Trophoblast cell (in vitro differentiated cells and primary cell): ENCODE data around the gene PIP.
"Not testable (repeated sequence)": the region's sequence is repeated elsewhere in the genome, so short reads cannot be mapped to it uniquely, and the experiment has no call there.

Experiments
- DNase-seq, 2 donors: peaks; one replicate each; pipeline ENCODE4 v3.0.0-alpha.2; 2016
- H2AFZ ChIP-seq: 2 replicates; pipeline ENCODE4 v1.6.1; 2013; ENCODE audit warnings: low read length, moderate library complexity, mild to moderate bottlenecking; ENCODE audit not compliant: insufficient read depth, poor library complexity
- H2AK5ac ChIP-seq: 2 replicates; pipeline ENCODE4 v1.6.1; 2013; ENCODE audit warnings: mild to moderate bottlenecking, low read length
- H2BK120ac ChIP-seq: 2 replicates; pipeline ENCODE4 v1.6.1; 2013; ENCODE audit warnings: low read length, mild to moderate bottlenecking, moderate library complexity; ENCODE audit not compliant: insufficient read depth, poor library complexity
- H2BK12ac ChIP-seq: 2 replicates; pipeline ENCODE4 v1.6.1; 2013; ENCODE audit warnings: mild to moderate bottlenecking, low read length, moderate library complexity
- H2BK5ac ChIP-seq: 2 replicates; pipeline ENCODE4 v1.6.1; 2013; ENCODE audit warnings: low read length, low read depth, moderate library complexity, mild to moderate bottlenecking; ENCODE audit not compliant: poor library complexity
- H3K14ac ChIP-seq: 2 replicates; pipeline ENCODE4 v1.6.1; 2013; ENCODE audit warnings: mild to moderate bottlenecking, low read length
- H3K18ac ChIP-seq: 2 replicates; pipeline ENCODE4 v1.6.1; 2013; ENCODE audit warnings: mild to moderate bottlenecking, low read length
- H3K23ac ChIP-seq: 2 replicates; pipeline ENCODE4 v1.6.1; 2013; ENCODE audit warnings: low read length
- H3K27ac ChIP-seq: 2 replicates; pipeline ENCODE4 v1.5.1; 2013; ENCODE audit warnings: low read depth, mild to moderate bottlenecking, inconsistent platforms, low read length, moderate library complexity
- H3K27me3 ChIP-seq: 2 replicates; pipeline ENCODE4 v1.6.1; 2013; ENCODE audit warnings: inconsistent platforms, mild to moderate bottlenecking, low read length, moderate library complexity; ENCODE audit not compliant: insufficient read depth
- H3K36me3 ChIP-seq, 2 experiments: 1 replicate in 1 of 2; 2 replicates in 1 of 2; pipeline ENCODE4 v1.6.1; 2013; ENCODE audit warnings: low read length in 2 of 2, mild to moderate bottlenecking in 2 of 2, moderate library complexity in 1 of 2; ENCODE audit not compliant: insufficient read depth in 2 of 2, control insufficient read depth in 1 of 2
- H3K4ac ChIP-seq: 2 replicates; pipeline ENCODE4 v1.6.1; 2013; ENCODE audit warnings: low read depth, mild to moderate bottlenecking, low read length, moderate library complexity
- H3K4me1 ChIP-seq, 2 experiments: 1 replicate in 1 of 2; 2 replicates in 1 of 2; pipeline ENCODE4 v1.6.1; 2013; ENCODE audit warnings: low read length in 2 of 2, mild to moderate bottlenecking in 2 of 2, moderate library complexity in 1 of 2; ENCODE audit not compliant: insufficient read depth in 2 of 2, control insufficient read depth in 1 of 2
- H3K4me2 ChIP-seq: 2 replicates; pipeline ENCODE4 v1.6.1; 2013; ENCODE audit warnings: inconsistent platforms, mild to moderate bottlenecking, low read length, moderate library complexity
- H3K4me3 ChIP-seq: 2 replicates; pipeline ENCODE4 v1.5.1; 2013; ENCODE audit warnings: mild to moderate bottlenecking, low read depth, low read length, inconsistent platforms
- H3K79me1 ChIP-seq: one replicate; pipeline ENCODE4 v1.6.1; 2013; ENCODE audit warnings: low read length
- H3K79me2 ChIP-seq: 2 replicates; pipeline ENCODE4 v1.6.1; 2013; ENCODE audit warnings: low read length, mild to moderate bottlenecking; ENCODE audit not compliant: control insufficient read depth, insufficient read depth, poor library complexity
- H3K9ac ChIP-seq: 2 replicates; pipeline ENCODE4 v1.6.1; 2013; ENCODE audit warnings: mild to moderate bottlenecking, low read length
- H3K9me3 ChIP-seq: 2 replicates; pipeline ENCODE4 v1.6.1; 2013; ENCODE audit warnings: low read depth, mild to moderate bottlenecking, control low read depth, inconsistent platforms, low read length; ENCODE audit not compliant: insufficient read depth
- H4K12ac ChIP-seq: 2 replicates; pipeline ENCODE4 v1.6.1; 2013; ENCODE audit warnings: low read depth, mild to moderate bottlenecking, low read length, moderate library complexity
- H4K8ac ChIP-seq: 2 replicates; pipeline ENCODE4 v1.6.1; 2013; ENCODE audit warnings: low read depth, mild to moderate bottlenecking, low read length, moderate library complexity
- H4K91ac ChIP-seq: one replicate; pipeline ENCODE4 v1.6.1; 2013; ENCODE audit warnings: low read depth, mild to moderate bottlenecking, low read length, moderate library complexity
- WGBS: extraction: QIAGEN DNeasy Blood & Tissue Kit; methylation state at CpG from one replicate; pipeline ENCODE4 v1.1.7; 2013; ENCODE audit warnings: missing lambda C conversion rate; ENCODE audit not compliant: insufficient read length, insufficient coverage; ENCODE audit errors: extremely low coverage; 5-methylcytosine and 5-hydroxymethylcytosine counted together

Gene PIP

GRCh38 chr7:143177374-143178119, 45.7 kb downstream of the PIP start:
- Histone ChIP-seq H3K27me3 (no peaks in the 10 kb centered on the region), H3K23ac (no peak overlapping the region), H4K12ac (no peak overlapping the region), H3K36me3 (no peaks in the 10 kb centered on the region), H4K8ac (no peak overlapping the region), H3K4me3 (no peak overlapping the region), H2BK5ac (no peak overlapping the region), H3K9me3 (no peaks in the 10 kb centered on the region), H2AFZ (no peak overlapping the region), H4K91ac (no peak overlapping the region), H3K4ac (no peak overlapping the region), H3K79me2 (no peaks in the 10 kb centered on the region), H3K27ac (no peak overlapping the region), H2BK12ac (no peak overlapping the region), H3K18ac (no peak overlapping the region), H3K14ac (no peak overlapping the region), H2BK120ac (no peak overlapping the region), H3K4me2 (no peak overlapping the region), H2AK5ac (no peak overlapping the region), H3K4me1 (no peaks in the 10 kb centered on the region), H3K9ac (no peak overlapping the region), H3K79me1 (no peaks in the 10 kb centered on the region)
- no peak for DNase-seq
- WGBS: no CpG with 5 or more reads among the region's 2 CpGs

GRCh38 chr7:143180771-143181170, 48.9 kb downstream of the PIP start:
- not testable (repeated sequence) for H2BK12ac ChIP-seq, H3K9me3 ChIP-seq, H4K8ac ChIP-seq, H2AFZ ChIP-seq, H3K4me3 ChIP-seq, H2BK120ac ChIP-seq, H3K14ac ChIP-seq, H2AK5ac ChIP-seq, H3K36me3 ChIP-seq, H3K4ac ChIP-seq, H4K91ac ChIP-seq, H3K23ac ChIP-seq, H3K9ac ChIP-seq, H2BK5ac ChIP-seq, H3K79me2 ChIP-seq, H3K4me2 ChIP-seq, DNase-seq, H4K12ac ChIP-seq, H3K18ac ChIP-seq, H3K79me1 ChIP-seq, H3K27ac ChIP-seq, H3K4me1 ChIP-seq, H3K27me3 ChIP-seq
- WGBS: no CpG with 5 or more reads among the region's 4 CpGs

DNA sequence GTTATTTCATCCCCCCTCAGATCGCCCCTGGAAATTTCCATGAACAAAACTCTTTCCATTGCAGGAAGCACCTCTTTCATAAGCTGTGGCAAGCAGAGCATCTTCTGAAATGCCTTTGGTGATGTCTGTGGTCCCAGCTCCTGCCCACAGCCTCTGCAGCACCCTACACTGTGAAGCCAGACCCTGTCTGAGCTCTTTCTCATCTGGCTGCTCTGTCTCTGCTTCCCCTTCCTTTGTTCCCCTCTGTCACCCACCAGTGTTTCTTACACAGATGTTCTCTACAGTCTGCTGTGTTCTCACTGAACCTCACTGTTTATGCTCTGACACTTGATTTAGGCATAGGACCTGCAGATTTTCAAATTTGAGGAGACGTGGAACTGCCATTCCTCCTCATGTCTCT, 49.5 kb downstream of the PIP start:
- H2AFZ ChIP-seq: no peak overlapping the region
- no peak overlapping the region for H3K27ac ChIP-seq
- no peak overlapping the region for H2BK120ac ChIP-seq
- no peaks in the 10 kb centered on the region for H3K79me1 ChIP-seq
- no peaks in the 10 kb centered on the region for H3K27me3 ChIP-seq
- no peaks in the 10 kb centered on the region for H3K36me3 ChIP-seq
- H3K79me2 ChIP-seq: no peaks in the 10 kb centered on the region
- DNase-seq: no peak
- no peak overlapping the region for H4K91ac ChIP-seq
- no peak overlapping the region for H3K4me3 ChIP-seq
- no peak overlapping the region for H2BK12ac ChIP-seq
- no peak overlapping the region for H3K23ac ChIP-seq
- no peak overlapping the region for H4K12ac ChIP-seq
- WGBS: no CpG with 5 or more reads among the region's 2 CpGs
- no peak overlapping the region for H2AK5ac ChIP-seq
- no peak overlapping the region for H2BK5ac ChIP-seq
- H3K9ac ChIP-seq: no peak overlapping the region
- H4K8ac ChIP-seq: no peak overlapping the region
- H3K4me2 ChIP-seq: no peak overlapping the region
- no peak overlapping the region for H3K14ac ChIP-seq
- H3K9me3 ChIP-seq: no peaks in the 10 kb centered on the region
- H3K4me1 ChIP-seq: no peaks in the 10 kb centered on the region
- H3K18ac ChIP-seq: no peak overlapping the region
- no peak overlapping the region for H3K4ac ChIP-seq

GRCh38 chr7:143183024-143183423, 51.1 kb downstream of the PIP start, which contains the start of gene TAS2R39:
Gene TAS2R39 (plus strand): TSS chr7:143183419. CDS start chr7:143183419, 0 bp downstream.
- H3K14ac ChIP-seq: no peak within 1 kb of the TSS
- no peak within 1 kb of the TSS for H2BK120ac ChIP-seq
- H3K9me3 ChIP-seq: no peaks in the 10 kb centered on the region
- no peak within 1 kb of the TSS for H2AK5ac ChIP-seq
- H3K27me3 ChIP-seq: no peaks in the 10 kb centered on the region
- no peak within 1 kb of the TSS for H2AFZ ChIP-seq
- no peak within 1 kb of the TSS for H4K8ac ChIP-seq
- no peaks in the 10 kb centered on the region for H3K36me3 ChIP-seq
- H3K4ac ChIP-seq: no peak within 1 kb of the TSS
- H3K4me3 ChIP-seq: no peak within 1 kb of the TSS
- no peak within 1 kb of the TSS for H3K4me2 ChIP-seq
- H3K9ac ChIP-seq: no peak within 1 kb of the TSS
- no peaks in the 10 kb centered on the region for H3K79me2 ChIP-seq
- no peak within 1 kb of the TSS for H4K12ac ChIP-seq
- no peak within 1 kb of the TSS for H3K18ac ChIP-seq
- no peak within 1 kb of the TSS for H2BK5ac ChIP-seq
- no peaks in the 10 kb centered on the region for H3K4me1 ChIP-seq
- WGBS: no CpG with 5 or more reads among the region's 3 CpGs
- no peak for DNase-seq
- no peaks in the 10 kb centered on the region for H3K79me1 ChIP-seq
- H3K27ac ChIP-seq: no peak within 1 kb of the TSS
- no peak within 1 kb of the TSS for H3K23ac ChIP-seq
- H4K91ac ChIP-seq: no peak within 1 kb of the TSS
- H2BK12ac ChIP-seq: no peak within 1 kb of the TSS
